A549 (cell line): ENCODE data around the gene MYCT1.

Source experiments
- CHD4 ChIP-seq: fragments of 200-600 bp; sonication (generic); IDR thresholded peaks from 2 replicates; pipeline ENCODE4 v1.6.1; 2016; ENCODE audit warnings: antibody characterized with exemption, mild to moderate bottlenecking, borderline replicate concordance
- SMC3 ChIP-seq: fragments of >200 bp; sonication (Bioruptor Twin); formaldehyde crosslinking; IDR thresholded peaks from 3 replicates; pipeline ENCODE4 v1.6.1; 2018; ENCODE audit warnings: inconsistent platforms
- TF ChIP-seq, protein P1 (sequence below): fragments of >200 bp; sonication (Bioruptor Twin); formaldehyde crosslinking; IDR thresholded peaks from 3 replicates; pipeline ENCODE4 v1.5.1; 2016
- TF ChIP-seq, protein P2 (sequence below): fragments of 250-450 bp; sonication (Bioruptor Pico); IDR thresholded peaks from 2 replicates; pipeline ENCODE4 v1.5.0; 2021; ENCODE audit warnings: mild to moderate bottlenecking, moderate library complexity, borderline replicate concordance

DNA sequence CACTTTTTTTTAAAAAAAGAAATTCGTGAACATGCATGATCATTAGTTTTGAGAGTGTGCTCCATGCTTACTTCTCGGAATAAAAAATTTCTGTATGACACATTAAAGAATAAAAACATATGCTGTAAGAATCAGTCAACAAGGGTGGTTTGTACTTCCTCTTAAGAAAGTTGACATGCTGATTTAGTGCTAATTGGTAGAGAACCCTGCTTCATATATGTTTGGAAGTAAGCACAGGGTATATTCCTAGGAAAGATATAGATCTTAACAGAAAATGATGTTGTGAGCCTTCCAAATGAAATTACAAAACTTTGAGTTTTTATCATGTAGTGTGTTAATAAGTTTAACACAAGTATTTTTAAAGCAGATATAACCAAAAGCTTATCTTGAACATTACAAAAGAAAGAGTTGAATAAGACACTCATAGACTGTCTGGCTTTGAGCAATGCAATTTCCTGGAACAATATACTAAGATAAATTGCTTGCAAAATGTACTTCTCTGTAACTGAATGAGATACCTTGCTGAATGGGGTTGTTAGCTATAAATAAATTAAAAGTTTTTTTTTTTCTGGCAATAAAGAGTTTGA is 39.1 kb downstream of the MYCT1 start:
- TF ChIP-seq, protein P1, sequence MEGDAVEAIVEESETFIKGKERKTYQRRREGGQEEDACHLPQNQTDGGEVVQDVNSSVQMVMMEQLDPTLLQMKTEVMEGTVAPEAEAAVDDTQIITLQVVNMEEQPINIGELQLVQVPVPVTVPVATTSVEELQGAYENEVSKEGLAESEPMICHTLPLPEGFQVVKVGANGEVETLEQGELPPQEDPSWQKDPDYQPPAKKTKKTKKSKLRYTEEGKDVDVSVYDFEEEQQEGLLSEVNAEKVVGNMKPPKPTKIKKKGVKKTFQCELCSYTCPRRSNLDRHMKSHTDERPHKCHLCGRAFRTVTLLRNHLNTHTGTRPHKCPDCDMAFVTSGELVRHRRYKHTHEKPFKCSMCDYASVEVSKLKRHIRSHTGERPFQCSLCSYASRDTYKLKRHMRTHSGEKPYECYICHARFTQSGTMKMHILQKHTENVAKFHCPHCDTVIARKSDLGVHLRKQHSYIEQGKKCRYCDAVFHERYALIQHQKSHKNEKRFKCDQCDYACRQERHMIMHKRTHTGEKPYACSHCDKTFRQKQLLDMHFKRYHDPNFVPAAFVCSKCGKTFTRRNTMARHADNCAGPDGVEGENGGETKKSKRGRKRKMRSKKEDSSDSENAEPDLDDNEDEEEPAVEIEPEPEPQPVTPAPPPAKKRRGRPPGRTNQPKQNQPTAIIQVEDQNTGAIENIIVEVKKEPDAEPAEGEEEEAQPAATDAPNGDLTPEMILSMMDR: no peak
- no peak for TF ChIP-seq SMC3
- TF ChIP-seq, protein P2, sequence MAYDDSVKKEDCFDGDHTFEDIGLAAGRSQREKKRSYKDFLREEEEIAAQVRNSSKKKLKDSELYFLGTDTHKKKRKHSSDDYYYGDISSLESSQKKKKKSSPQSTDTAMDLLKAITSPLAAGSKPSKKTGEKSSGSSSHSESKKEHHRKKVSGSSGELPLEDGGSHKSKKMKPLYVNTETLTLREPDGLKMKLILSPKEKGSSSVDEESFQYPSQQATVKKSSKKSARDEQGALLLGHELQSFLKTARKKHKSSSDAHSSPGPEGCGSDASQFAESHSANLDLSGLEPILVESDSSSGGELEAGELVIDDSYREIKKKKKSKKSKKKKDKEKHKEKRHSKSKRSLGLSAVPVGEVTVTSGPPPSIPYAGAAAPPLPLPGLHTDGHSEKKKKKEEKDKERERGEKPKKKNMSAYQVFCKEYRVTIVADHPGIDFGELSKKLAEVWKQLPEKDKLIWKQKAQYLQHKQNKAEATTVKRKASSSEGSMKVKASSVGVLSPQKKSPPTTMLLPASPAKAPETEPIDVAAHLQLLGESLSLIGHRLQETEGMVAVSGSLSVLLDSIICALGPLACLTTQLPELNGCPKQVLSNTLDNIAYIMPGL: no peak
- no peak for TF ChIP-seq CHD4
